ENCODE data around the gene LRGUK.
"Not testable (repeated sequence)": the region's sequence is repeated elsewhere in the genome, so short reads cannot be mapped to it uniquely, and the experiment has no call there.

The LRGUK gene

DNA sequence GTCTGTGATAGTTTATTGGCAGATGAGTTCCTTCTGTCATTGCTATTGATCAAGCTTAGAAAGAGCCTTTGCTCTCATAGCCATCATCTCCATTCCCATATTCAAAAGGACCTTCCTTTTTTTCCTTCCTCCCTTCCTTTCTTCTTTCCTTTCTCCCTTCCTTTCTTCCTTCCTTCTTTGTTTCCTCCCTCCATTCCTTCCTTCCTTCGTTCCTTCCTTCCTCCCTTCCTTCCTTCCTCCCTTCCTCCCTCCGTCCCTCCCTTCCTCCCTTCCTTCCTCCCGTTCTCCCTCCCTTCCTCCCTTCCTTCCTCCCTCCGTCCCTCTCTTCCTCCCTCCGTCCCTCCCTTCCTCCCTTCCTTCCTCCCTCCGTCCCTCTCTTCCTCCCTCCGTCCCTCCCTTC, 104.2 kb downstream of the LRGUK start:
- H3K9me3 ChIP-seq (ENCODE audit: control insufficient read depth, low read length), result peaks cover 35% of the 10 kb centered on the region
- not testable (repeated sequence) for H3K36me3 ChIP-seq (ENCODE audit: control insufficient read depth in 1 of 2, insufficient read depth in 2 of 2, low read depth in 1 of 2, low read length in 2 of 2); H2BK5ac ChIP-seq (ENCODE audit: low read depth, low read length, poor library complexity, severe bottlenecking); H3K23ac ChIP-seq (ENCODE audit: low read length in 2 of 2); H4K91ac ChIP-seq (ENCODE audit: low read length); H2BK120ac ChIP-seq (ENCODE audit: low read depth, low read length); H3K14ac ChIP-seq (ENCODE audit: low read length in 2 of 2); H2AFZ ChIP-seq (ENCODE audit: low read depth, low read length); H3K18ac ChIP-seq (ENCODE audit: low read depth in 1 of 2, low read length in 2 of 2); H3K9ac ChIP-seq (ENCODE audit: low read length); H3K4me1 ChIP-seq (ENCODE audit: control insufficient read depth, insufficient read depth, low read depth, low read length); H3K27ac ChIP-seq (ENCODE audit: low read length, poor library complexity, severe bottlenecking); H3K4me2 ChIP-seq (ENCODE audit: low read length, poor library complexity, severe bottlenecking); H3K4me3 ChIP-seq (ENCODE audit: insufficient read depth in 1 of 2, low read depth in 1 of 2, low read length in 2 of 2); H3K27me3 ChIP-seq (ENCODE audit: control insufficient read depth in 1 of 2, insufficient read depth in 1 of 2, low read length in 2 of 2); H3K79me1 ChIP-seq (replicated peaks; ENCODE audit: low read length, poor library complexity, severe bottlenecking); H4K8ac ChIP-seq (ENCODE audit: low read length); H2BK12ac ChIP-seq (ENCODE audit: low read length in 2 of 2); H3K4ac ChIP-seq (ENCODE audit: low read depth in 1 of 2, low read length in 2 of 2); H2AK5ac ChIP-seq (ENCODE audit: low read length, severe bottlenecking); DNase-seq; H2BK15ac ChIP-seq (ENCODE audit: low read depth, poor library complexity, severe bottlenecking)
- 85% methylated on average over 7 of the region's 7 CpGs for WGBS

DNA sequence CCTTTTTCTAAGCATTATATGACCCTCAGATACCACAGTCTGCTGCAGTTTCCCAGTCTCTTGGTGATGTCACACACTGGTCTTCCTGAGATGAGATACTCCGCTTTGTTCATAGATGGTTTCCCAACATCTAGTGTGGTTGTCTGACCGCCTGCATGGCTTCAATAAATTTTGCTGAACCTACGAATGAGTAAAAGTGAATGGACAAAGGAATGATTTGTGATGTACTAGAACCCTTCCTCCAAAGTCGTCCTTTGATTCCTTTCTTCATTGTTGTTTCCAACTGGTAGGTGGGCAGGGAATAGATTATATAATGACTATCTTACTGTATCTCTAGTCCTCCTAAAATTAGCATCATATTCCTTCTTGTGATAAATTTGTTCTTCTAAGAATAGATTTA, 107.1 kb downstream of the LRGUK start:
- Histone ChIP-seq H3K23ac (ENCODE audit: low read length in 2 of 2) (no peak overlapping the region), H2BK120ac (ENCODE audit: low read depth, low read length) (no peak overlapping the region), H3K18ac (ENCODE audit: low read depth in 1 of 2, low read length in 2 of 2) (no peak overlapping the region), H2AFZ (ENCODE audit: low read depth, low read length) (no peak overlapping the region), H4K91ac (ENCODE audit: low read length) (no peak overlapping the region), H3K4me1 (ENCODE audit: control insufficient read depth, insufficient read depth, low read depth, low read length) (no peaks in the 10 kb centered on the region), H3K79me1 (replicated peaks; ENCODE audit: low read length, poor library complexity, severe bottlenecking) (no peaks in the 10 kb centered on the region), H2BK15ac (ENCODE audit: low read depth, poor library complexity, severe bottlenecking) (no peak overlapping the region), H3K4me3 (ENCODE audit: insufficient read depth in 1 of 2, low read depth in 1 of 2, low read length in 2 of 2) (no peak overlapping the region), H2BK12ac (ENCODE audit: low read length in 2 of 2) (no peak overlapping the region), H3K27ac (ENCODE audit: low read length, poor library complexity, severe bottlenecking) (no peak overlapping the region), H3K14ac (ENCODE audit: low read length in 2 of 2) (no peak overlapping the region), H3K27me3 (ENCODE audit: control insufficient read depth in 1 of 2, insufficient read depth in 1 of 2, low read length in 2 of 2) (no peaks in the 10 kb centered on the region), H2AK5ac (ENCODE audit: low read length, severe bottlenecking) (no peak overlapping the region), H3K9me3 (ENCODE audit: control insufficient read depth, low read length) (peaks cover 41% of the 10 kb centered on the region), H3K9ac (ENCODE audit: low read length) (no peak overlapping the region), H3K36me3 (ENCODE audit: control insufficient read depth in 1 of 2, insufficient read depth in 2 of 2, low read depth in 1 of 2, low read length in 2 of 2) (no peaks in the 10 kb centered on the region), H3K4ac (ENCODE audit: low read depth in 1 of 2, low read length in 2 of 2) (no peak overlapping the region), H3K4me2 (ENCODE audit: low read length, poor library complexity, severe bottlenecking) (no peak overlapping the region), H4K8ac (ENCODE audit: low read length) (no peak overlapping the region), H2BK5ac (ENCODE audit: low read depth, low read length, poor library complexity, severe bottlenecking) (no peak overlapping the region)
- no peak for DNase-seq
- WGBS, result 75% methylated on average over 3 of the region's 4 CpGs

DNA sequence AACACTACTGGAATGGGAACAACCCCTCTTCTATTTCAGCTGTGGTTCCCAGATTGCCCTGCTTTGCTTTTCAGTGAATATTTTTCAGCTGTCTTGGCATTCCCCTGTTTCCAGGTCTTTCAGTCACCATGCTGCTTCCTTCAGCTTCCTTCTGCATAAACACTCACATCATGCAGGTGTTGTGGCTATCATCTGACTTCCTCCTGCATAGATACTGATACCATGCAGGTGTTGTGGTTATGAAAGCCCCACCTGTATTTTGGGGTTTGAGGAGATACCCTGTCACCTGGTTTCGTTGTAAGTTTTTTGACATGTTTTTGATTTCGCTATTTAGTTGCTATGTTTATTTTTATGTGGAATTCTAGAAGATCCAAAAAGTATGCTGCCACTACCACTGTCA, 118.1 kb downstream of the LRGUK start:
- no peaks in the 10 kb centered on the region for H3K36me3 ChIP-seq (ENCODE audit: control insufficient read depth in 1 of 2, insufficient read depth in 2 of 2, low read depth in 1 of 2, low read length in 2 of 2)
- H3K14ac ChIP-seq (ENCODE audit: low read length in 2 of 2), result no peak overlapping the region
- H2AFZ ChIP-seq (ENCODE audit: low read depth, low read length), result no peak overlapping the region
- no peak overlapping the region for H3K4ac ChIP-seq (ENCODE audit: low read depth in 1 of 2, low read length in 2 of 2)
- no peak overlapping the region for H3K9ac ChIP-seq (ENCODE audit: low read length)
- H3K4me1 ChIP-seq (ENCODE audit: control insufficient read depth, insufficient read depth, low read depth, low read length), result no peaks in the 10 kb centered on the region
- H2BK12ac ChIP-seq (ENCODE audit: low read length in 2 of 2), result no peak overlapping the region
- H2BK15ac ChIP-seq (ENCODE audit: low read depth, poor library complexity, severe bottlenecking), result no peak overlapping the region
- no peaks in the 10 kb centered on the region for H3K9me3 ChIP-seq (ENCODE audit: control insufficient read depth, low read length)
- H3K79me1 ChIP-seq (replicated peaks; ENCODE audit: low read length, poor library complexity, severe bottlenecking), result no peaks in the 10 kb centered on the region
- no peak overlapping the region for H3K4me3 ChIP-seq (ENCODE audit: insufficient read depth in 1 of 2, low read depth in 1 of 2, low read length in 2 of 2)
- H3K4me2 ChIP-seq (ENCODE audit: low read length, poor library complexity, severe bottlenecking), result no peak overlapping the region
- H3K23ac ChIP-seq (ENCODE audit: low read length in 2 of 2), result no peak overlapping the region
- H2BK120ac ChIP-seq (ENCODE audit: low read depth, low read length), result no peak overlapping the region
- peaks cover 0 to 5% of the 10 kb centered on the region in 2 experiments for H3K27me3 ChIP-seq (ENCODE audit: control insufficient read depth in 1 of 2, insufficient read depth in 1 of 2, low read length in 2 of 2)
- no peak overlapping the region for H3K27ac ChIP-seq (ENCODE audit: low read length, poor library complexity, severe bottlenecking)
- no peak overlapping the region for H2BK5ac ChIP-seq (ENCODE audit: low read depth, low read length, poor library complexity, severe bottlenecking)
- WGBS, result 91% methylated on average over 1 of the region's 2 CpGs
- H2AK5ac ChIP-seq (ENCODE audit: low read length, severe bottlenecking), result no peak overlapping the region
- no peak for DNase-seq
- H4K8ac ChIP-seq (ENCODE audit: low read length), result no peak overlapping the region
- no peak overlapping the region for H4K91ac ChIP-seq (ENCODE audit: low read length)
- no peak overlapping the region for H3K18ac ChIP-seq (ENCODE audit: low read depth in 1 of 2, low read length in 2 of 2)

GRCh38 chr7:134246347-134246746, 119.2 kb downstream of the LRGUK start:
- Histone ChIP-seq H3K4ac (ENCODE audit: low read depth in 1 of 2, low read length in 2 of 2) (no peak overlapping the region), H3K4me2 (ENCODE audit: low read length, poor library complexity, severe bottlenecking) (no peak overlapping the region), H3K4me1 (ENCODE audit: control insufficient read depth, insufficient read depth, low read depth, low read length) (no peaks in the 10 kb centered on the region), H3K27ac (ENCODE audit: low read length, poor library complexity, severe bottlenecking) (no peak overlapping the region), H2BK120ac (ENCODE audit: low read depth, low read length) (no peak overlapping the region), H4K91ac (ENCODE audit: low read length) (no peak overlapping the region), H2AFZ (ENCODE audit: low read depth, low read length) (no peak overlapping the region), H3K4me3 (ENCODE audit: insufficient read depth in 1 of 2, low read depth in 1 of 2, low read length in 2 of 2) (no peak overlapping the region), H4K8ac (ENCODE audit: low read length) (no peak overlapping the region), H2BK15ac (ENCODE audit: low read depth, poor library complexity, severe bottlenecking) (no peak overlapping the region), H3K9ac (ENCODE audit: low read length) (no peak overlapping the region), H3K18ac (ENCODE audit: low read depth in 1 of 2, low read length in 2 of 2) (no peak overlapping the region), H3K27me3 (ENCODE audit: control insufficient read depth in 1 of 2, insufficient read depth in 1 of 2, low read length in 2 of 2) (peaks cover 0 to 5% of the 10 kb centered on the region in 2 experiments), H2BK5ac (ENCODE audit: low read depth, low read length, poor library complexity, severe bottlenecking) (no peak overlapping the region), H3K23ac (ENCODE audit: low read length in 2 of 2) (no peak overlapping the region), H3K14ac (ENCODE audit: low read length in 2 of 2) (no peak overlapping the region), H3K79me1 (replicated peaks; ENCODE audit: low read length, poor library complexity, severe bottlenecking) (no peaks in the 10 kb centered on the region), H2AK5ac (ENCODE audit: low read length, severe bottlenecking) (no peak overlapping the region), H3K36me3 (ENCODE audit: control insufficient read depth in 1 of 2, insufficient read depth in 2 of 2, low read depth in 1 of 2, low read length in 2 of 2) (no peaks in the 10 kb centered on the region), H2BK12ac (ENCODE audit: low read length in 2 of 2) (no peak overlapping the region), H3K9me3 (ENCODE audit: control insufficient read depth, low read length) (no peaks in the 10 kb centered on the region)
- DNase-seq, result no peak
- WGBS, result 94% methylated on average over 2 of the region's 3 CpGs

Measured in mesenchymal stem cell (in vitro differentiated cells and primary cell).